SU-DHL-6 (cell line): Measurements from ENCODE around the gene UCP2.

Source experiments
- H2AFZ ChIP-seq: fragments of 200-600 bp; sonication (generic); 2 replicates; pipeline ENCODE4 v1.6.1; 2014; ENCODE audit warnings: low read depth, mild to moderate bottlenecking, moderate library complexity, mixed read lengths, antibody characterized with exemption, low read length; ENCODE audit not compliant: severe bottlenecking
- H3F3A ChIP-seq: fragments of 200-600 bp; shearing (Covaris generic); 2 replicates; pipeline ENCODE4 v1.6.0; 2016; ENCODE audit warnings: antibody characterized with exemption, mild to moderate bottlenecking; ENCODE audit not compliant: insufficient read depth
- H3K27ac ChIP-seq: fragments of 200-600 bp; sonication (generic); 2 replicates; pipeline ENCODE4 v1.5.1; 2016; ENCODE audit warnings: low read depth, mild to moderate bottlenecking, low read length, moderate library complexity, mixed read lengths
- H3K27me3 ChIP-seq: fragments of 200-600 bp; sonication (generic), shearing (Covaris generic); 2 replicates; pipeline ENCODE4 v1.6.0; 2014; ENCODE audit warnings: mild to moderate bottlenecking, low read length
- H3K36me3 ChIP-seq: fragments of 200-600 bp; sonication (generic); 2 replicates; pipeline ENCODE4 v1.6.1; 2014; ENCODE audit warnings: mild to moderate bottlenecking, low read length, mixed read lengths
- H3K4me2 ChIP-seq: fragments of 300-600, 200-600 bp; shearing (Covaris generic), sonication (generic); 2 replicates; pipeline ENCODE4 v1.6.0; 2014; ENCODE audit warnings: low read length, low read depth, mild to moderate bottlenecking; ENCODE audit not compliant: poor library complexity, severe bottlenecking
- H3K4me3 ChIP-seq: fragments of 200-600 bp; sonication (generic); 2 replicates; pipeline ENCODE4 v1.5.1; 2014; ENCODE audit warnings: antibody characterized with exemption, low read length, mild to moderate bottlenecking, mixed read lengths; ENCODE audit not compliant: insufficient read depth, poor library complexity, severe bottlenecking
- H3K79me2 ChIP-seq: fragments of 200-600 bp; sonication (generic); 2 replicates; pipeline ENCODE4 v1.6.1; 2014; ENCODE audit warnings: mild to moderate bottlenecking, low read length, moderate library complexity; ENCODE audit not compliant: insufficient read depth
- H3K9ac ChIP-seq: fragments of 200-600 bp; sonication (generic); 2 replicates; pipeline ENCODE4 v1.7.0; 2014; ENCODE audit warnings: mild to moderate bottlenecking, low read length
- H3K9me2 ChIP-seq: fragments of 200-600 bp; sonication (generic); replicated peaks from 2 replicates; pipeline ENCODE4 v1.6.1; 2014; ENCODE audit warnings: low read length; ENCODE audit not compliant: insufficient read depth
- H3K9me3 ChIP-seq: fragments of 200-600 bp; sonication (generic); 2 replicates; pipeline ENCODE4 v1.6.1; 2014; ENCODE audit warnings: low read length, mixed read lengths; ENCODE audit not compliant: insufficient read depth
- H4K20me1 ChIP-seq: fragments of 200-600 bp; sonication (generic); 2 replicates; pipeline ENCODE4 v1.6.1; 2014; ENCODE audit warnings: low read depth, mild to moderate bottlenecking, antibody characterized with exemption, low read length, moderate library complexity, mixed read lengths
- CTCF ChIP-seq: fragments of 200-600 bp; sonication (generic); IDR thresholded peaks from one replicate; pipeline ENCODE4 v1.5.1; 2017; ENCODE audit warnings: antibody characterized with exemption, mild to moderate bottlenecking, low read length, moderate library complexity; ENCODE audit not compliant: insufficient read depth, poor library complexity, severe bottlenecking
- EZH2phosphoT487 ChIP-seq: fragments of 200-600 bp; sonication (generic), shearing (Covaris generic); conservative IDR thresholded peaks from 2 replicates; pipeline ENCODE4 v1.6.1; 2018; ENCODE audit warnings: mild to moderate bottlenecking, antibody characterized with exemption, low read length, moderate library complexity, mixed read lengths

UCP2 gene

DNA sequence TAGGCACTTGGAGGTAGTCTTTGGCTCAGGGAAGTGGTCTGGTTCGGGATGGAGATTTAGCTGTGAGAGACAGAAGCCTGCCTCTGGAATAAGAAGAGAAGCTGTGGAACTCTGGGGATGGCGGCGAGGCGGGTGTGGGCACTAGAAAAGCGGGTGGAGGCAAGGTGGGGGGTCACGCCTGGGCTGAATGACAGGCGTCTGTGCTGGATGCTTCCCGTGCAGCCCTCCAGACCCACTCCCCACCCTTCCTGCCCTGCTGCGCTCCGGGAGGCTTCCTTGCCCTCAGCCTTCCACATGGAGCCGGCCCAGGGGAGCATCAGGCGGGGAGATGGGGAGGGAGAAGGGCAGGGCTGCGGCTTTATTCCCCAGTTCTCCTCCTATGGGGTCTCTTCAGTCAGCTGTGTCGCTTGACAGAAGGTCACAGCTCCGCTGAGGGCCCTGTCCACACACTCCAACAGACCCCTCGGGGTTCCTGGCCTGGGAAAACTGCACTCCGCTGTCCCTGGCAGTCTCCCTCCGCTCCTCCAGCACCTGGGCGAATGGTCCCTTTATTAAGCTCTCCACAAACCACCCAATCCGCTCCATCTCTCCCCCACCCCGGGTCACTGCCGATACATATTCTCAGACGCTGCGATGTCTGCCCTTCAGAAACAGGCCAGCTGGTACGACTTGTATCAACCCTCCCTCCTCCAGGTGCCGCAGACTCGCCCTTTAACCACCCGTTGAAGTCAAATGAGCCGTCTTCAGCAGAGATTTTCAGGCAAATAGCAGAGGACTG, 25.6 kb downstream of the UCP2 start:
- no peaks in the 10 kb centered on the region for H3F3A ChIP-seq
- H3K4me2 ChIP-seq, result no peak overlapping the region
- H3K36me3 ChIP-seq, result no peaks in the 10 kb centered on the region
- no peaks in the 10 kb centered on the region for H4K20me1 ChIP-seq
- H3K79me2 ChIP-seq, result no peaks in the 10 kb centered on the region
- TF ChIP-seq CTCF, result no peak
- TF ChIP-seq EZH2phosphoT487, result no peak
- no peak overlapping the region for H2AFZ ChIP-seq
- no peaks in the 10 kb centered on the region for H3K9me3 ChIP-seq
- H3K27ac ChIP-seq, result no peak overlapping the region
- H3K9ac ChIP-seq, result no peak overlapping the region
- H3K9me2 ChIP-seq, result no peaks in the 10 kb centered on the region
- H3K27me3 ChIP-seq, result no peaks in the 10 kb centered on the region
- no peak overlapping the region for H3K4me3 ChIP-seq

GRCh38 chr11:73951797-73952196, 30.8 kb downstream of the UCP2 start:
- TF ChIP-seq EZH2phosphoT487 (no peak), CTCF (no peak)
- H4K20me1 ChIP-seq, result no peaks in the 10 kb centered on the region
- H3K27ac ChIP-seq, result no peak overlapping the region
- H3K9ac ChIP-seq, result no peak overlapping the region
- H3K79me2 ChIP-seq, result no peaks in the 10 kb centered on the region
- no peak overlapping the region for H3K4me3 ChIP-seq
- H3K9me3 ChIP-seq, result no peaks in the 10 kb centered on the region
- no peaks in the 10 kb centered on the region for H3K36me3 ChIP-seq
- no peaks in the 10 kb centered on the region for H3K9me2 ChIP-seq
- H3K27me3 ChIP-seq, result no peaks in the 10 kb centered on the region
- no peaks in the 10 kb centered on the region for H3F3A ChIP-seq
- no peak overlapping the region for H2AFZ ChIP-seq
- H3K4me2 ChIP-seq, result no peak overlapping the region

DNA sequence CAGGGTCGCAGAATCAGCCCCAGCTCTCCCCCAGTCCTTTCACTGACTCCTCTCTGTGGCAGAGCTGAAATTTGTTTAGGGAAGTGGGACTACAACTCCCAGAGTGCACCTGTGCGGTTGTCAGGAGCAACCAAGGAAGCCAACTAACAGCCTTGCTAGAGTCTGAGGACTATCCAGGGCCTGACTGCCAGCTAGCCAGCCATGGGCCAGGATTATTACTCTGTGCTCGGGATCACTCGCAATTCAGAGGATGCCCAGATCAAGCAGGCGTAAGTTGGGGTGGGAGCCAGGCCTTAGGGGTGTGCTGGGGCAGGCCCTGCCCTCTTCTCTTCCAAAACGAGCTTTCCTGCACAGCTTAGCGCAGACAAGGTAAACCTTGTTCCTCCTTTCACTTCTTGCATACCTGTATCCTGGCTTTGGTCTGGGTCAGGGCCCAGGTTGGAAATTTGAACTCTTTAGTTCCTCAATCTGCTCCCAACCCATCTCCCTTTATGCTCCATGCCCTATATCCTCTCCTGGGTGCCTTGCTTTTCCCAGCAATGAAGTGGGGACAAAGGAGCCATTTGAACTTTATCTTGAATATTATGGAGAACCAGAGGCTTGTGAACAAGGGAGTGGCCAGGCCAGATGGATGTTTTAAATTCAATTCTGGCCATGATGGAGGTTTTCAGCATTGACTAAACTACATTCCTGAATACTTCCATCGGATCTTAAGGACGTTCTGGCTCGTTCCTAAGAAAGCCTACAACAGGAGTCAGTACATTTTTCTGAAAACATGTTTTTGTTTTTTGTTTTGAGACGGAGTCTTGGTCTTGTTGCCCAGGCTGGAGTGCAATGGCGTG, 31.6 kb downstream of the UCP2 start, which contains the start of gene DNAJB13:
DNAJB13 (plus strand) TSS at position 158 of the 842 bp plus-strand sequence; CDS start at position 202, 44 bp downstream.
- H3K9me2 ChIP-seq, result no peaks in the 10 kb centered on the region
- H3K4me2 ChIP-seq, result no peak within 1 kb of the TSS
- H4K20me1 ChIP-seq, result no peaks in the 10 kb centered on the region
- H3K79me2 ChIP-seq, result no peaks in the 10 kb centered on the region
- no peak within 1 kb of the TSS for H3K9ac ChIP-seq
- no peaks in the 10 kb centered on the region for H3K27me3 ChIP-seq
- H3K27ac ChIP-seq, result no peak within 1 kb of the TSS
- no peak for TF ChIP-seq CTCF
- no peak for TF ChIP-seq EZH2phosphoT487
- no peaks in the 10 kb centered on the region for H3K36me3 ChIP-seq
- no peak within 1 kb of the TSS for H2AFZ ChIP-seq
- no peak within 1 kb of the TSS for H3K4me3 ChIP-seq
- H3K9me3 ChIP-seq, result no peaks in the 10 kb centered on the region
- H3F3A ChIP-seq, result no peaks in the 10 kb centered on the region
